ENCODE data around the gene LTB4R.

Gene LTB4R

GRCh38 chr14:24278424-24278823 is 32.9 kb upstream of the LTB4R start:
- DNase-seq (ENCODE audit: low spot score): no peak

GRCh38 chr14:24279301-24280186 is 31.8 kb upstream of the LTB4R start:
- peak; percentile 67 for DNase-seq (ENCODE audit: low spot score)

- DNase-seq (ENCODE audit: low spot score): no peak
Measured at GRCh38 chr14:24280797-24281460, 30.4 kb upstream of the LTB4R start.

GRCh38 chr14:24281636-24282035 is 29.7 kb upstream of the LTB4R start:
- no peak for DNase-seq (ENCODE audit: low spot score)

- DNase-seq (ENCODE audit: low spot score): no peak
Measured at GRCh38 chr14:24282736-24283135, 28.6 kb upstream of the LTB4R start.

- DNase-seq (ENCODE audit: low spot score): no peak
Measured at GRCh38 chr14:24283796-24284460, 27.4 kb upstream of the LTB4R start.

- DNase-seq (ENCODE audit: low spot score): no peak
Measured at GRCh38 chr14:24284501-24285035, 26.7 kb upstream of the LTB4R start.

- no peak for DNase-seq (ENCODE audit: low spot score)
Measured at GRCh38 chr14:24285351-24285750, 26.0 kb upstream of the LTB4R start.

GRCh38 chr14:24286996-24287395 is 24.3 kb upstream of the LTB4R start:
- DNase-seq (ENCODE audit: low spot score): no peak

GRCh38 chr14:24289649-24290280 is 21.5 kb upstream of the LTB4R start:
- DNase-seq (ENCODE audit: low spot score): no peak

- no peak for DNase-seq (ENCODE audit: low spot score)
Measured at GRCh38 chr14:24290746-24291145, 20.6 kb upstream of the LTB4R start.

GRCh38 chr14:24291446-24292117 is 19.7 kb upstream of the LTB4R start:
- DNase-seq (ENCODE audit: low spot score): no peak

GRCh38 chr14:24292118-24292807 is 19.0 kb upstream of the LTB4R start:
- DNase-seq (ENCODE audit: low spot score): no peak

GRCh38 chr14:24293525-24293924 is 17.8 kb upstream of the LTB4R start:
- no peak for DNase-seq (ENCODE audit: low spot score)

- DNase-seq (ENCODE audit: low spot score): peak; percentile 87
Measured at GRCh38 chr14:24296341-24297157, 14.8 kb upstream of the LTB4R start.

GRCh38 chr14:24297190-24297964 is 13.9 kb upstream of the LTB4R start:
- DNase-seq (ENCODE audit: low spot score): no peak

GRCh38 chr14:24298892-24299254 is 12.4 kb upstream of the LTB4R start:
- DNase-seq (ENCODE audit: low spot score): no peak

GRCh38 chr14:24299255-24300191 is 11.8 kb upstream of the LTB4R start, which contains the start of the genes DHRS1 and NOP9:
DHRS1 (minus strand) TSS chr14:24299780; CDS start chr14:24299106, 674 bp downstream.
NOP9 (plus strand) TSS chr14:24299850; CDS start chr14:24299955, 105 bp downstream.
- peak; percentile 91 for DNase-seq (ENCODE audit: low spot score)
